Ishikawa (cell line): Measurements from ENCODE around the gene KRTAP10-1.

Experiments
- CEBPB ChIP-seq: IDR thresholded peaks from 2 replicates; pipeline ENCODE4 v1.6.1; 2012
- EP300 ChIP-seq: IDR thresholded peaks from 2 replicates; pipeline ENCODE4 v1.6.1; 2012; ENCODE audit warnings: borderline replicate concordance
- RAD21 ChIP-seq: IDR thresholded peaks from 2 replicates; pipeline ENCODE4 v1.6.1; 2012; ENCODE audit warnings: low read depth

GRCh38 chr21:44503901-44504399 is 36.0 kb downstream of the KRTAP10-1 start:
- no peak for TF ChIP-seq CEBPB
- TF ChIP-seq RAD21, result no peak
- TF ChIP-seq EP300, result no peak
